Retina (tissue), 1 donor: ENCODE results near the gene COG5.
A peak's percentile ranks its signal among the peaks of the same experiment; 100 is the strongest.

Experiments used
- DNase-seq: peaks from one replicate; pipeline ENCODE4 v3.0.0-alpha.2; 2016

COG5 gene

GRCh38 chr7:107387573-107388219 lies 176.0 kb downstream of the COG5 start:
- DNase-seq, result no peak

- DNase-seq, result peak; percentile 23
Measured at GRCh38 chr7:107387128-107387527, 176.6 kb downstream of the COG5 start.

- no peak for DNase-seq
Measured at GRCh38 chr7:107386548-107387102, 177.1 kb downstream of the COG5 start.

DNA sequence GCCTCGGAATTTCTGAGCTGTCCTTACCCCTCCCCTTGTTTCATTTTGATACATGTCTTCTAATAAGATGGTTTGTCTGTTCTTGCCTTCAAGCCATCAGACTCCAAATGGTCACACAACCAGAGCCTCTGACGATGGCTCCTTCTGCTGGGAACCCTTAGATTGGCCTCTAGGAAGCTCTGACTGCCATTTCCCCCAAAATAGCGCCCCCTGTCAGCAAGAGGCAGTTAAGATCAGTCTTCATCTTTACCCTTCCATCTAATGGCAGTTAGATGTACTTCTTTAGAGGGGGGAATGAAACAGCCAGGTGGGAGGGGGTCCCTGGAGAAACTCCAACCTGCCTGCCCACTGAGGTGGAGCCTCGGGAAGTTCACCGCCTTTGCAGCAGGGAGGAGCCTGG lies 179.7 kb downstream of the COG5 start:
- no peak for DNase-seq

GRCh38 chr7:107383203-107383602 lies 180.5 kb downstream of the COG5 start:
- DNase-seq, result no peak

DNA sequence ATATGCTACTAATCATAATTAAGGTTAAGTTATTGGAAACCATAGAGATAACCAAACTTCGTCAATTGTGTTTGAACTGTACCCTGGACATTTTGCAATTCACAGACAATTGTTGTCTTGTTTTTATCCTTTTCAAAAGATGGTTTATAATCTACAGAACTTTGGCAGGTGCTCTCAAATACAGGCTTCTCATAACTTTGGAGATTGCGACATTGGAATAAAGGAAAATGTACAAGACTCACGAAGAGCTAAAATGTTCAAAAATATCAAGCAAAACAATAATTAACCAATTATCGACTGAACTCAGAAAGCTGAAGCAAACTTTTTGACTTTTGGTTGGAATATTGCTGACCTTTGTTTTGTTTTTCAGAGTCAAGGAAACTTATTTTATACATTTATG lies 182.3 kb downstream of the COG5 start:
- DNase-seq, result no peak

GRCh38 chr7:107373354-107373753 lies 190.4 kb downstream of the COG5 start:
- no peak for DNase-seq

- no peak for DNase-seq
Measured at GRCh38 chr7:107372298-107372697, 191.4 kb downstream of the COG5 start.

DNA sequence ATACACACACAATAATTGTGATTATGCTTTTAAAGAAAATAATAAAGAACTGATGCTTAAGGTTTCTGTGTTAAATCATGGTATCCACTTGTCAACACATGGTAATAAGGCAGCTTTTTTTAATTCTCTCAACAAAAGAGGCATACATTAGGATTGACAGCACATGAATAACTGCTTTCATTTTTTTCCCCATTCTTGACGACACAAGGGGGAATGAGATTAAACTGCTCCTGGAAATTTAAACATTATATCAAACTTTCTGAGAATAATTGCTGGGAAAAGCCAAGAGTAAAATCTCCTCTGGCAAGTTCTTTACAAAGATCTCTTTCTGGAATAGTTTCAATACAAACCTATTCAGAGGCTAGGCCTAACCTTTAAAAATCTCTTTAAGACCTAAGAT lies 192.9 kb downstream of the COG5 start:
- no peak for DNase-seq

- no peak for DNase-seq
Measured at GRCh38 chr7:107364787-107365186, 198.9 kb downstream of the COG5 start.

DNA sequence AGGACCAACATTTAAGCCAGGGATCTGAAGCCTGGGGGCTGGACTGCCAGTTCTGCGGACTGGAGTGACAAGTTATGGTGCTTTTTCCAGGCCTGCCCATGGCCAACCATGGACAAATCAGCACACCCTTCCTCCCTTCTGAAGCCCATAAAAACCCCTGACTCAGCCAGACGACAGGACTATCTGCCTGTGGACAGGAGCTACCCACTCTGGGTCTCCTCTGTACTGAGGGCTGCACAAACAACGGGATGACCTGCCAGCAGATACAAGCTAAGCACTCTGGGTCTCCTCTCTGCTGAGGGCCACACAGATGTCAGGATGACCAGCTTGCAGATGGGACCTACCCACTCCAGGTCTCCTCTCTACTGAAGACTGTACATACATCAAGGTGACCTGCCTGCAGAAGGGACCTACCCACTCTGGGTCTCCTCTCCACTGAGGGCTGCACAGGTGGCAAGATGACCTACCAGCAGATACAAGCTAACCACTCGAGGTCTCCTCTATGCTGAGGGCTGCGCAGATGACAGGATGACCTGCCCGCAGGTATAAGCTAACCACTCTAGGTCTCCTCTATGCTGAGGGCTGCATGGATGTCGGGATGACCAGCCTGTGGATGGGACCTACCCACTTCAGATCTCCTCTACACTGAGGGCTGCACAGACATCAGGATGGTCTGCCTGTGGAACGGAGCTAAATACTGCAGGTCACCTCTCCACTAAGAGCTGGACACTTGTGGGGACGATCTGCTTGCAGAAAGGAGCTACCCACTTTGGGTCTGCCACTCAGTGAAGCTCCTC lies 204.0 kb downstream of the COG5 start:
- no peak for DNase-seq

DNA sequence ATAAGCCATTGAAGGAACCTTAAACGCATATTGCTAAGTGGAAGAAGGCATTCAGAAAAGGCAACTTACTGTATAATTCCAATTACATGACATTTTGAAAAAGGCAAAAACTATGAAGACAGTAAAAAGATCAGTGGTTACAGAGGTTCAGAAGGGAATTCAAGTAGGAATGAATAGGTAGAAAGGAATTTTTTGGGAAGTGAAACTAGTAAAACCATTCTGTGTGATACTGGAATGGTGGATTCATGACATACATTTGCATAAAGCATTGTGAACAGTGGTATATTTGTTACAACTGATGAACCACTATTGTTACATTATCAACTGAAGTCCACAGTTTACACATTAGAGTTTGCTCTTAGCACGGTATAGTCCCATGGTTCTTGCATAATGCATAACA lies 208.1 kb downstream of the COG5 start:
- no peak for DNase-seq

- DNase-seq, result no peak
Measured at GRCh38 chr7:107354640-107355039, 209.1 kb downstream of the COG5 start.

- no peak for DNase-seq
Measured at GRCh38 chr7:107353701-107354100, 210.0 kb downstream of the COG5 start.

GRCh38 chr7:107345898-107346297 lies 217.8 kb downstream of the COG5 start:
- DNase-seq, result no peak

- DNase-seq, result no peak
Measured at GRCh38 chr7:107344799-107345198, 218.9 kb downstream of the COG5 start.

DNA sequence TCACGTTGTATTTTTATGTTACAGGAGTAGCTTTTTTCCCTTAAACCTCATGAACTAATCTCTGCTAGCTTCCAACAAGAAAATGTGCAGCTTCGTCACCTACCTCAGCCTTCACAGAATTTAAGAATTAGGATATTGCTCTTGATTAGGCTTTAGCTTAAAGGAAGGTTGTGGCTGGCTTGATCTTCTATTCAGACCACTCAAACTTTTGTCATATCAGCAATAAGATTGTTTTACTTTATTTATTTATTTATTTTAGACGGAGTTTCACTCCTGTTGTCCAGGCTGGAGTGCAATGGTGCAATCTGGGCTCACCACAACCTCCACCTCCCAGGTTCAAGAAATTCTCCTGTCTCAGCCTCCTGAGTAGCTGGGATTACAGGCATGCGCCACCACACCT lies 219.4 kb downstream of the COG5 start:
- no peak for DNase-seq

- DNase-seq, result no peak
Measured at GRCh38 chr7:107338080-107338479, 225.6 kb downstream of the COG5 start.

GRCh38 chr7:107332488-107333269 lies 231.0 kb downstream of the COG5 start:
- DNase-seq, result no peak

- no peak for DNase-seq
Measured at GRCh38 chr7:107330478-107330877, 233.2 kb downstream of the COG5 start.

GRCh38 chr7:107327986-107328569 lies 235.6 kb downstream of the COG5 start:
- no peak for DNase-seq

DNA sequence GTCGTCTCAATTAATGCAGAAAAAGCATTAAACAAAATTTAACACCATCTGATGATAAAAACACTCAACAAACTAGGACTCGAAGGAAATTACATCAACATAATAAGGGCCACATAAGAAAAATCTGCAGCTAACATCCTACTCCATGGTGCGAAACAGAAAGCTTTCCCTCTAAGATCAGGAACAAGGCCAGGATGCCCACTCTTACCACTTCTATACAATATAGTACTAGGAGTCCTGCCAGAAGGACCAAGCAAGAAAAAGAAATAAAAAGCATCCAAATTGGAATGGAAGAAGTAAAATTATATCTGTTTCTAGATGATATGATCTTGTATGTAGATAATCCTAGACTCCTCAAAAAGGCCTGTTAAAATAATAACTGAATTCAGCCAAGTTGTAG lies 237.7 kb downstream of the COG5 start:
- DNase-seq, result no peak

GRCh38 chr7:107322015-107322414 lies 241.7 kb downstream of the COG5 start:
- DNase-seq, result no peak
